K562 (cell line): Measurements from ENCODE around the gene PLXNA2.

ENCODE experiments used
- BHLHE40 ChIP-seq: IDR thresholded peaks from 2 replicates; pipeline ENCODE4 v1.6.1; 2011; ENCODE audit warnings: low read length, improper control_type of control experiment
- CTCF ChIP-seq, 3 experiments: IDR thresholded peaks in 2 of 3; conservative IDR thresholded peaks in 1 of 3; 2 replicates each; pipeline ENCODE4 v1.5.1; 2011 to 2012; ENCODE audit warnings: low read length in 3 of 3, mild to moderate bottlenecking in 3 of 3, control low read depth in 2 of 3, improper control_type of control experiment in 1 of 3, inconsistent platforms in 1 of 3, low read depth in 1 of 3, mixed read lengths in 1 of 3, moderate library complexity in 1 of 3; ENCODE audit not compliant: insufficient read depth in 2 of 3
- MTA1 ChIP-seq: fragments of 450-650 bp; IDR thresholded peaks from 2 replicates; pipeline ENCODE4 v1.6.1; 2017; ENCODE audit warnings: borderline replicate concordance
- NONO ChIP-seq, 2 experiments: fragments of 200-400 bp in 1 of 2; fragments of 450-650 bp in 1 of 2; formaldehyde crosslinking in 1 of 2; IDR thresholded peaks; 2 replicates each; pipeline ENCODE4 v1.6.1; 2017; ENCODE audit warnings: low read depth in 2 of 2, mild to moderate bottlenecking in 2 of 2, moderate library complexity in 2 of 2, low read length in 1 of 2
- NRF1 ChIP-seq, 2 experiments: fragments of 450-650 bp; IDR thresholded peaks in 1 of 2; conservative IDR thresholded peaks in 1 of 2; 2 replicates each; pipeline ENCODE4 v1.6.1; 2014; ENCODE audit warnings: mild to moderate bottlenecking in 2 of 2
- POLR2B ChIP-seq: fragments of 450-650 bp; IDR thresholded peaks from 2 replicates; pipeline ENCODE4 v1.6.1; 2018; ENCODE audit warnings: low read depth; ENCODE audit not compliant: partially characterized antibody
- PRMT5 ChIP-seq: sonication (generic); formaldehyde crosslinking; IDR thresholded peaks from 2 replicates; pipeline ENCODE4 v1.5.0; 2020; ENCODE audit warnings: missing genetic modification reagents
- SIRT6 ChIP-seq: IDR thresholded peaks from one replicate; pipeline ENCODE4 v1.6.1; 2012; ENCODE audit warnings: low read depth, mild to moderate bottlenecking, control low read depth, inconsistent platforms, low read length, moderate library complexity
- ZBTB33 ChIP-seq: sonication (generic); formaldehyde crosslinking; IDR thresholded peaks from 2 replicates; pipeline ENCODE4 v1.8.1; 2023; ENCODE audit warnings: mild to moderate bottlenecking, missing genetic modification reagents
- ZNF384 ChIP-seq: IDR thresholded peaks from 2 replicates; pipeline ENCODE4 v1.6.1; 2012; ENCODE audit warnings: low read depth, low read length, improper control_type of control experiment

- TF ChIP-seq MTA1: no peak
- TF ChIP-seq POLR2B: no peak
- TF ChIP-seq NONO (IDR thresholded peaks at IDR 0.05; ENCODE audit: low read depth in 2 of 2, low read length in 1 of 2): no peak
- TF ChIP-seq ZBTB33 (CRISPR knock-in tag): no peak
- TF ChIP-seq SIRT6: no peak
- no peak for TF ChIP-seq CTCF (IDR thresholded peaks at IDR 0.05 in 2 of 3, conservative IDR thresholded peaks at IDR 0.05 in 1 of 3; ENCODE audit: insufficient read depth in 2 of 3, low read depth in 1 of 3, low read length in 3 of 3)
- TF ChIP-seq BHLHE40: no peak
- TF ChIP-seq NRF1 (conservative IDR thresholded peaks at IDR 0.05 in 1 of 2, IDR thresholded peaks at IDR 0.05 in 1 of 2): no peak
- no peak for TF ChIP-seq ZNF384
- TF ChIP-seq PRMT5 (CRISPR knock-in tag): no peak
These were observed 115.1 kb downstream of the PLXNA2 start for GRCh38 chr1:208129060-208129459.
